HG03432 (cell line): ENCODE measurements around the gene PDE4DIP.
"Not testable (repeated sequence)": the region's sequence is repeated elsewhere in the genome, so short reads cannot be mapped to it uniquely, and the experiment has no call there.

Experiments
- ATAC-seq: cut with Tn5 transposase; IDR thresholded peaks from one replicate; pipeline ENCODE4 v1.9.1; 2021; ENCODE audit warnings: mild to moderate bottlenecking, moderate library complexity; ENCODE audit not compliant: unreplicated experiment

The PDE4DIP gene

DNA sequence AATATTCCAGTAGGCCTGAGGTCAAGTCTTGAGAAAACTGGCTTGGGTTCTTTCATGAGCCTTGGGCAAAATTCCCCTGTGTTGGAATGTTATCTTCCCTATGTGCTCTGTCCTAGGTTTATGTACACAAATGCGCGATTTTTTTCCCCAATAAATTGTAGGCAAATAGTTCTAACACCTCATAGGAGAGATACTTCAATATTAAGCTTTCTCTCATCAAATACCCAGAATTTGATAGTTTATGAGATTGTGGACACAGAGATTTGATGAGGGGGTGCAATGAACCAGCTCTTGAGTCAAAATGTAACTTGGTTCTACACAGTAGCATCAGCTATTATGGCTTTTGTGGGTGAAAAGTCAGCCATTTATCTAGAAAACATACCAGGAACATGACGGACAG, 220.4 kb downstream of the PDE4DIP start:
- not testable (repeated sequence) for ATAC-seq

DNA sequence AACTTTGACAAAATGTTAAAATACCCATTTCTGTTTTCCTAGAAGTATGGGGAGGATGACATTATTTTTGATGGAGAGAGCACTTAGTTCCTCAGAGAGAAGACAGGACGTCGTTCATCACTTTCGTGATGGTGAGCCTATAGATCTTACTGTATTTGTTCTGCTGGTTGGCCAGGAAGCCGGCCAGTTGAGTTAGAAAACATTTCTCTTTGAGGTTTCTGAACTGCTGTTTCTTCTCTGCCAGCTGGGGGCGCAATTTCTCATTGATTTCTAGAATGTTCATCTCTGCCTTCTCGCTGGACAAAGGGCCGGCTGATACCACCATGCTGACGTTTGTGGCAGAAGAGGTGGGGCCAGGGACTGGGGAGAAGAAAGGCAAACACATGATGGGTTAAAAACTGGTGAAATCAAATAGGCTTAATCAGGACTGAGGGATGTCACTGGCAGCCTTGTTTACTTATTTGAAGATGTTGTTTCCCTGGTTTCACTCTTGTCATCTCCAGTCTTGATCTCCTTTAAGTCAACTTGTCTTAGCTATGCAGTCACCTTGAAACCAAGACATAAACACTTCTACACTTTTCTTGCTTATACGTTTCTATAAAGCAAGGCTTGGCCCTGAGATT, 231.4 kb downstream of the PDE4DIP start:
- ATAC-seq = not testable (repeated sequence)
